Upper lobe of right lung (tissue), 1 donor: ENCODE measurements around the gene UIMC1. TPM values are rescaled to one million over a fixed set of nuclear protein-coding genes. Genes with fewer than 3 reads are reported as not detected.
"Not testable (repeated sequence)": the region's sequence is repeated elsewhere in the genome, so short reads cannot be mapped to it uniquely, and the experiment has no call there.

Experiments
- ATAC-seq: fragments of 200-7000 bp; cut with Tn5 transposase; one replicate; pipeline ENCODE4 v1.9.1; 2020; ENCODE audit warnings: mild to moderate bottlenecking, moderate library complexity
- DNase-seq: peaks from one replicate; pipeline ENCODE4 v3.0.0-alpha.2; 2020
- H3K27ac ChIP-seq: fragments of 200-600 bp; one replicate; pipeline ENCODE4 v1.8.0; 2022
- H3K27me3 ChIP-seq: fragments of 200-600 bp; one replicate; pipeline ENCODE4 v1.8.0; 2022; ENCODE audit warnings: mild to moderate bottlenecking
- H3K36me3 ChIP-seq: fragments of 200-600 bp; one replicate; pipeline ENCODE4 v1.8.0; 2022
- H3K4me1 ChIP-seq: fragments of 200-600 bp; one replicate; pipeline ENCODE4 v1.8.0; 2022
- H3K4me3 ChIP-seq: fragments of 200-600 bp; one replicate; pipeline ENCODE4 v1.8.0; 2022; ENCODE audit warnings: mild to moderate bottlenecking
- H3K9me3 ChIP-seq: fragments of 200-600 bp; one replicate; pipeline ENCODE4 v1.8.0; 2022
- intact Hi-C: fragments of 100-400 bp; cut with DNase I; formaldehyde crosslinking; loops from one replicate; pipeline ENCODE4 v1.11.0; 2022
- long read RNA-seq: library from polyadenylated mRNA; unstranded; transcript quantifications from one replicate; pipeline ENCODE4 v2.0.0, GENCODE V29; 2021
- total RNA-seq: library from RNA; stranded (reverse); fragmentation: NEBNext Ultra II Directional; extraction: Animal tissue kit (Norgen Biotek cat#: 25700); gene quantifications from one replicate; pipeline ENCODE4 v1.2.1, GENCODE V29; 2021
- TF ChIP-seq, protein P1 (sequence below): fragments of 200-600 bp; IDR thresholded peaks from one replicate; pipeline ENCODE4 v1.8.0; 2022; ENCODE audit warnings: antibody characterized with exemption
- donor health status: DM: no; HTN: yes; CAD: no; lungs with severe emphysema.

The UIMC1 gene
- 35.4 TPM for total RNA-seq
- long read RNA-seq, transcript UIMC1-212 (15 exons, 2,502 nt): major isoform, 11 of 48 reads
- long read RNA-seq, partial matches to known transcripts: 4 of 48 reads
- long read RNA-seq, other reads (novel, unspliced or antisense): 29 of 48 reads

DNA sequence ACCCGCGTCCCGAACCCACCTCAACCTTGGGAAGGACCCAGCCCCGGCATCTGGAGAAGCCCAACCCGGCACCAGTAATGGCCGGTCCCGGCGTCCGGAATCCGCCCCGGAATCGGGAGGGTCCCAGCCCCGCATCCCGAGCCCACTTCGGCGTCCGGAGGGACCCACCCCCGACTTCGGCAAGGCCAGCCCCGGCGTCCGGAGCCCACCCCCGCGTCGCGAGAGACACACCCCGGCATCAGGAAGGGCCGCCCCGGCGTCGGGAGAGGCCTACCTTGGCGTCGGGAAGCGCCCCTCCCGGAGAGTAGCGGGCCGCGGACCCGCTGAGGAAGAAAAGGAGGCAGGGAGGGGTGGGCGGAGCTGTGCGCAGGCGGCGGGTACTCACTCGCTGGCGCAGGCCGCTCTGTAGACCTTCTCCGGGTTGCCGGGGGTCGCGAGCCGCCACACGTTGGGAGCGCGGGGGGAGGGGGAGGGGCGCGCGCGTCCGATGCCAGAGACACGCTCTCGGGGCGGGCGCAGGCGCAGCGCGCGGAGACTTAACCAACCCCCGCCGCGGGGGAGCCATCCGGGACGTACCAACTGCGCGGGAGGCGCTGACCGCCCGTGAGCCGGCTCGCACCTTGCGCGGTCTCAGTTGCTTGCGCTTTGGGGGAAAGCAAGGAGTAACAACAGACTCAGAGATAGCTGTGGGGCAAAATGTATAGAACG is at the start of gene UIMC1:
TSS of gene UIMC1 (minus strand) at position 515 of the 708 bp plus-strand sequence. CDS start 24,164 bp downstream, outside the sequence.
- TF ChIP-seq, protein P1, sequence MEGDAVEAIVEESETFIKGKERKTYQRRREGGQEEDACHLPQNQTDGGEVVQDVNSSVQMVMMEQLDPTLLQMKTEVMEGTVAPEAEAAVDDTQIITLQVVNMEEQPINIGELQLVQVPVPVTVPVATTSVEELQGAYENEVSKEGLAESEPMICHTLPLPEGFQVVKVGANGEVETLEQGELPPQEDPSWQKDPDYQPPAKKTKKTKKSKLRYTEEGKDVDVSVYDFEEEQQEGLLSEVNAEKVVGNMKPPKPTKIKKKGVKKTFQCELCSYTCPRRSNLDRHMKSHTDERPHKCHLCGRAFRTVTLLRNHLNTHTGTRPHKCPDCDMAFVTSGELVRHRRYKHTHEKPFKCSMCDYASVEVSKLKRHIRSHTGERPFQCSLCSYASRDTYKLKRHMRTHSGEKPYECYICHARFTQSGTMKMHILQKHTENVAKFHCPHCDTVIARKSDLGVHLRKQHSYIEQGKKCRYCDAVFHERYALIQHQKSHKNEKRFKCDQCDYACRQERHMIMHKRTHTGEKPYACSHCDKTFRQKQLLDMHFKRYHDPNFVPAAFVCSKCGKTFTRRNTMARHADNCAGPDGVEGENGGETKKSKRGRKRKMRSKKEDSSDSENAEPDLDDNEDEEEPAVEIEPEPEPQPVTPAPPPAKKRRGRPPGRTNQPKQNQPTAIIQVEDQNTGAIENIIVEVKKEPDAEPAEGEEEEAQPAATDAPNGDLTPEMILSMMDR: no peak
- Histone ChIP-seq H3K9me3 (no peaks in the 10 kb centered on the region), H3K4me3 (peak within 1 kb of the TSS; percentile 81), H3K4me1 (peaks cover 22% of the 10 kb centered on the region), H3K27me3 (no peaks in the 10 kb centered on the region), H3K27ac (peak within 1 kb of the TSS; percentile 93), H3K36me3 (no peaks in the 10 kb centered on the region)
- intact Hi-C loops: no loop called here
- ATAC-seq (peak; percentile 97), DNase-seq (peak; percentile 96)

DNA sequence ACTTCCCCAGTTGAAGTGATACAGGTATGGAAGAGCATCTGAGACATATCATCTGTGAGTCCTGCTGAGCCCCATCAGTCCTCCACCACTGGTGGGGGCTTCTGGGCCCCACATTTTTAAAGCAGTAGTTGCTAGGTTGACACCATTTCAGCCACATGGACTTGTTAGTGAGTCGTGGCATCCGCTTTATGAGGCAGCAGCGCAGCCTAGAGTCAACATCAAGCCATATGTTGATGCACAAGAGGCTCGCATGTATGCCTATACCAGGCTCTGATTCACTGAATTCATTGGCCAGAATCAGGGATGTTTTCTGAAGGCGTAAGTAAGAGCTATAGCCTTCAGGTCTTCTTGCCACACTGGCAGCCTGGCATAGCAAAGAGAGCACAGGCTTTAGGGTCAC is 42.7 kb upstream of the UIMC1 start:
- Histone ChIP-seq H3K9me3 (no peaks in the 10 kb centered on the region), H3K36me3 (peaks cover 61% of the 10 kb centered on the region), H3K4me1 (no peaks in the 10 kb centered on the region), H3K27me3 (no peaks in the 10 kb centered on the region), H3K4me3 (no peak overlapping the region), H3K27ac (no peak overlapping the region)
- ATAC-seq (no peak), DNase-seq (no peak)
- intact Hi-C loops: no loop called here
- TF ChIP-seq, protein P1: no peak

DNA sequence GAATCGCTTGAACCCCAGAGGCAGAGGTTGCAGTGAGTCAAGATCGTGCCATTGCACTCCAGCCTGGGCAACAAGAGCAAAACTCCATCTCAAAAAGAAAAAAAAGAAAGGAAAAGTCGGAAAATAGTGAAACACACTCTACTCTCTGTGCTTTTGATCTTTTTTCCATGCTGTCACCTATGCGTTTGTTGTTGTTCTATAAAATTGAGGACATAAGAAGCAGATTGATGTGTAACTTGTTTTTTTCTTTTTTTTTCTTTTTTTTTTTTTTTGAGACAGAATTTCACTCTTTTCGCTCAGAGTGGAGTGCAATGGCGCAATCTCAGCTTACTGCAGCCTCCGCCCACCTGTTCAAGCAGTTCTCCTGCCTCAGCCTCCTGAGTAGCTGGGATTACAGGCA is 42.0 kb upstream of the UIMC1 start:
- H3K4me3 ChIP-seq, ATAC-seq, H3K9me3 ChIP-seq, H3K4me1 ChIP-seq, H3K27ac ChIP-seq, DNase-seq, intact Hi-C loops, H3K27me3 ChIP-seq: not testable (repeated sequence)
- peaks cover 62% of the 10 kb centered on the region for H3K36me3 ChIP-seq

- H3K36me3 ChIP-seq: peaks cover 60% of the 10 kb centered on the region
- no peaks in the 10 kb centered on the region for H3K9me3 ChIP-seq
- H3K4me3 ChIP-seq: no peak overlapping the region
- DNase-seq: no peak
- H3K27ac ChIP-seq: no peak overlapping the region
- no peaks in the 10 kb centered on the region for H3K4me1 ChIP-seq
- TF ChIP-seq, protein P1: no peak
- H3K27me3 ChIP-seq: no peaks in the 10 kb centered on the region
- ATAC-seq: no peak
- intact Hi-C loops: no loop called here
Observed at GRCh38 chr5:177045631-177046030, 39.1 kb upstream of the UIMC1 start.

DNA sequence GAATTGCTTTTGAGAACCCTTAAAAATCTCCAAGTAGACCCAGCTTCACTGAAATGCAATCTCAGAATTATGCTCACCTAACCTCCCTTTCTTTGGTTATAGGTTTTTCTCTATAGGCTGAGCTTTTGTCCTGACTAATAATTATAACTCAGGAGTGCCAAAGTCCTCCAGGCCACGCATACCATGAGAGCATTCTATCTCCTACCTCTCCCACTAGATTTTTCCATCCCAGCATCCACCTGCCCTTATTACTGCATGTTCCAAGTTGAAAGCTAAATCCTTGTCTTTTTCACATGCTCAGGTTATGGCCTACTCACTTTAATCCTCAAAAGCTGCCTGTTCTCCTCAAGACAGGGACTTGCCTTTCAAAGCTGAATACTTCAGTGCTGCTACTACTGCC is 38.1 kb upstream of the UIMC1 start:
- DNase-seq (no peak), ATAC-seq (no peak)
- Histone ChIP-seq H3K4me1 (no peaks in the 10 kb centered on the region), H3K4me3 (no peak overlapping the region), H3K9me3 (no peaks in the 10 kb centered on the region), H3K27ac (no peak overlapping the region), H3K27me3 (no peaks in the 10 kb centered on the region), H3K36me3 (peaks cover 53% of the 10 kb centered on the region)
- intact Hi-C loops: no loop called here
- TF ChIP-seq, protein P1: no peak

DNA sequence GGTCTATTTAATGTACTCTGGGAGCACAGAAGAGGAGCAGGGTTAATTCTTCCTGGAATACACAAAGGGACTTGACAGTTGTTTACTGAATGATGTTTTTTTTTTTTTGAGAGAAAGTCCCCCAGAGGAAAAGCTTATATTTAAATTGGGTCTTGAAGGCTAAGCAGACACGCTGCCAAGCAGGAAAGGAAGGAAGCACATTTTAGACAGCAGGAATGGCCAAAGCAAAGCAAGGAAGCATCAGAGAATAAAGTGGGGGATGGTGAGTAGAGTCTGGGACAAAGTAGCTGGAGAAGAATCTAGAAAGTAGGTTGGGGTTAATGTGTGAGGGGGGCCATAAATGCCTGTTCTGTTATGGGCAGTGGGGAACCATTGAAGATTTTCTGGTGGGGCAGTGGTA is 37.4 kb upstream of the UIMC1 start:
- intact Hi-C loops: no loop called here
- H3K4me1 ChIP-seq: no peaks in the 10 kb centered on the region
- H3K36me3 ChIP-seq: peaks cover 46% of the 10 kb centered on the region
- DNase-seq: no peak
- H3K4me3 ChIP-seq: no peak overlapping the region
- H3K27ac ChIP-seq: no peak overlapping the region
- TF ChIP-seq, protein P1: no peak
- no peaks in the 10 kb centered on the region for H3K9me3 ChIP-seq
- no peak for ATAC-seq
- H3K27me3 ChIP-seq: no peaks in the 10 kb centered on the region
